PFSK-1 (cell line): Measurements from ENCODE around the gene LRRC46.

ENCODE experiments used
- FOXP2 ChIP-seq: optimal IDR thresholded peaks from 2 replicates; pipeline ENCODE3; 2011; ENCODE audit warnings: borderline replicate concordance, control low read depth, inconsistent platforms; ENCODE audit not compliant: insufficient read depth; ENCODE audit errors: extremely low read length, extremely low read depth
- POLR2AphosphoS5 ChIP-seq: IDR thresholded peaks from 2 replicates; pipeline ENCODE4 v1.6.1; 2012; ENCODE audit warnings: low read depth, mild to moderate bottlenecking, control low read depth, low read length, moderate library complexity
- REST ChIP-seq, 2 experiments: IDR thresholded peaks; 2 replicates each; pipeline versions ENCODE4 v1.6.1 to v1.8.0; 2011 to 2012; ENCODE audit warnings: low read depth in 2 of 2, low read length in 2 of 2, control low read depth in 1 of 2, inconsistent platforms in 1 of 2, mild to moderate bottlenecking in 1 of 2, moderate library complexity in 1 of 2; ENCODE audit not compliant: insufficient read depth in 1 of 2
- SIN3A ChIP-seq: IDR thresholded peaks from 2 replicates; pipeline ENCODE4 v1.6.1; 2012; ENCODE audit warnings: mild to moderate bottlenecking, low read length, moderate library complexity, borderline replicate concordance; ENCODE audit not compliant: insufficient read depth
- TAF1 ChIP-seq: IDR thresholded peaks from 2 replicates; pipeline ENCODE4 v1.6.1; 2012; ENCODE audit warnings: low read length, control low read depth, borderline replicate concordance; ENCODE audit not compliant: insufficient read depth

- TF ChIP-seq REST (IDR thresholded peaks at IDR 0.05; ENCODE audit: insufficient read depth in 1 of 2, low read depth in 2 of 2, low read length in 2 of 2): no peak
- no peak for TF ChIP-seq POLR2AphosphoS5
- no peak for TF ChIP-seq SIN3A
- TF ChIP-seq TAF1: no peak
- TF ChIP-seq FOXP2: no peak
Observed at GRCh38 chr17:47879028-47879585, 47.6 kb downstream of the LRRC46 start.
